C4-2B (cell line): ENCODE results near the gene IER3.

ENCODE experiments used
- H3K27ac ChIP-seq: fragments of 450-650 bp; 2 replicates; pipeline ENCODE4 v1.5.1; 2017
- CTCF ChIP-seq: fragments of 450-650 bp; conservative IDR thresholded peaks from 2 replicates; pipeline ENCODE4 v1.5.1; 2017; ENCODE audit warnings: mild to moderate bottlenecking
- ZFX ChIP-seq: fragments of 450-650 bp; IDR thresholded peaks from 2 replicates; pipeline ENCODE4 v1.6.1; 2017

The IER3 gene

GRCh38 chr6:30741063-30741779, 3.1 kb downstream of the IER3 start:
- peak overlapping the region; percentile 90 for H3K27ac ChIP-seq
- TF ChIP-seq CTCF = no peak
- TF ChIP-seq ZFX = no peak

- no peak for TF ChIP-seq CTCF
- TF ChIP-seq ZFX = no peak
- H3K27ac ChIP-seq = no peak overlapping the region
These were observed 3.8 kb downstream of the IER3 start for GRCh38 chr6:30740540-30740870.

GRCh38 chr6:30738532-30738931, 5.8 kb downstream of the IER3 start:
- no peak for TF ChIP-seq CTCF
- no peak overlapping the region for H3K27ac ChIP-seq

GRCh38 chr6:30735668-30736314, 8.6 kb downstream of the IER3 start:
- TF ChIP-seq CTCF (no peak), ZFX (no peak)
- no peak overlapping the region for H3K27ac ChIP-seq

- no peak overlapping the region for H3K27ac ChIP-seq
- TF ChIP-seq CTCF = no peak
- TF ChIP-seq ZFX = no peak
These were observed 12.0 kb downstream of the IER3 start for GRCh38 chr6:30732237-30732943.

- TF ChIP-seq CTCF = peak; percentile 86
- TF ChIP-seq ZFX = no peak
- no peak overlapping the region for H3K27ac ChIP-seq
These were observed 13.5 kb downstream of the IER3 start for GRCh38 chr6:30730601-30731435.
